ENCODE data around the gene CKS2.
"Not testable (repeated sequence)": the region's sequence is repeated elsewhere in the genome, so short reads cannot be mapped to it uniquely, and the experiment has no call there.

CKS2 gene

DNA sequence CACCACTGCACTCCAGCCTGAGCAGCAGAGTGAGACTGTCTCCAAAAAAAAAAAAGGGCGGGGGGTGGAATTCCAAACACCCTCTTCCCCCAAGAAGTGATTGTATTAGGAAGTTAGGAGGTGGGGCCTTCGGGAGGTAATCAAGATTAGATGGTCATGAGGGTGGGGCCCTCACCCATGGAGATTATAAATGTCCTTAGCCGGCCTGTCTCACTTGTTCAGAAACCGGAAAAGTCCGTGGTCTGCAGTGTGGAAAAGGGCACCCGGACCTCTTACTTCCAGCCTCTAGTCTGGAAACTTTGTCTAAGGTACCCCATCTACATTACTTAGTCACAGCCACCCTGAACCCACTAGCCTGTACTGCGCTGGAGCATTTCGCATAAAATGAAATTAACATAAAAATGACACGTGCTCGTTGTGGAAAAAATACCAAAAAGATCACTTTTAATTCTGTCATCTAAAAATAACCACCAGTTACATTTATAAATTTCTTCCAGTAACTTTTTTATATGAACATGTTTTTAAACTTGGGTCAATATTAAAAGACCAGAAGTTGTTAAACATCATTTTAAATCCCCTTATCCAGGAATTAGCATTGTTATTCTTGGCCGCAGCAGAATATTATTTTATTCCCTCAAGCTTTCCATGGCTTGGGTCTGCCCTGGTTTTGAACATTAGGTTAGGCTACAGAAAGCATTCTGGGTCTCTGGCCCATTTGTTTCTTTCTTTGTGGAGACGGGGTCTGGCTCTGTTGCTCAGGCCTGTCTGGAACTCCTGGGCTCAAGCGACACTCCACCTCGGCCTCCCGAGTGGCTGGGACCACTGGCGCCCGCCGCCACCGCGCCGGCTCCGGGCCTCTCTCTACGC lies 1.2 kb upstream of the CKS2 start:
- no peak for DNase-seq (ENCODE audit: insufficient read length, low spot score)

DNA sequence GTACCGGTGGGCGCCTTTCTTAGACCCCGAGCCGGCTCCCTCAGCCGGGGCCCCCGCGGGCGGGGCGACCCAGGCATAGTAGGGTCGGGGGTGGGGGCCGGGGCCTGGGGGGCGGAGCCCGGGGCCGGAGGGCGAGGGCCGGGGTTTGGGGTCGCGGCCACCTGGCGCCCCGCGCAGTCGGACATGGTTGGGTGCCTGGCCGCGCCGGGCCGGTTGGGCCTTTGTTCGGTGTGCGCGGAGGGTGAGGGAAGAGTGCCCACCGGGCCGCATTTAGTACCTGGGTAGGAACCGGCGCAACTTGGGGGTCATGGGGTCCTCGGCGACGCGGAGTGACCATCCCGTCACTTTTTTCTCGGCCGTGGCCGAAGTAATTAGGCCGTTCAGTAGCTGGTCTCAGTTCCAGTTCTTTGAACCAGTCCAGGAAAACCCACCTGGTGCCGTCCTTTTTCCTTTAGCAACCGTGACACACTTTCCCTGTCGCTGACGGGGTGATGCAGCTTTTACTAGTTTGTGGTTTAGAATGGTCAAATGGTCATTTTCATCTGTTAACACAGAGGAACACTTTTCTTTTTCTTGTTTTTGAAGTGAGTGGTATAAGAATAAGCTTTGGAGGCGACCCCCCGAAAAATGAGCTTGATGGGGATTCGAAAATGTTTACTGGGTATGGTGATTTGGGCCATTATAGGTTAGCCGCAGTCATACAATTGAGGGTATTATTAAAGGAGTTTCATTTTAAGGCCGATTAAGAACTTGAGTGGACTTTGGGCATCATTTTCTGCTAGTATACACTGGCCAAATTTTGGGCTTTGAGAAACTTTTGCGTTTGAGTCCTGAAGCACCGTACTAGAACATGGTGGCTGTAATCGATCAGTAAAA lies 589 bp downstream of the CKS2 start:
- no peak for DNase-seq (ENCODE audit: insufficient read length, low spot score)
- no peak for FAIRE-seq

More for the DNA sequence above, 1.2 kb upstream of the CKS2 start:
- FAIRE-seq: peak; percentile 75

DNA sequence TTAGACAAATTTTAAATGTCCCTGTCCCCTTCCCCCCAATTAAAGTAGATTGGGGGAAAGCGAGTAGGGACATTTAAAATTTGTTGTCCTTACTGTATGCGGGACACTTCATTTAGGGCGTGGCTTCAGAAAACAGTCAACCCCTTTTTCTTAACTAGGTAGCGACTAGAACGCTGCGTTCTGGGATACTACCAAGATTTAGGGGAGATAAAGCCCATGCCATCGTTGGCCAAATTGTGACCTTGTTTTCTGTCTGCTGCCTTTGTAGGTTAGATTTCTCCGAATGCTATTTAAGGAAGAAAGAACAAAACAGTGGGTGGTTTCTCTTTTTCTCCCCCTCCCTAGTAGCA lies 1.2 kb downstream of the CKS2 start:
- FAIRE-seq (no peak), DNase-seq (ENCODE audit: insufficient read length, low spot score) (no peak)

DNA sequence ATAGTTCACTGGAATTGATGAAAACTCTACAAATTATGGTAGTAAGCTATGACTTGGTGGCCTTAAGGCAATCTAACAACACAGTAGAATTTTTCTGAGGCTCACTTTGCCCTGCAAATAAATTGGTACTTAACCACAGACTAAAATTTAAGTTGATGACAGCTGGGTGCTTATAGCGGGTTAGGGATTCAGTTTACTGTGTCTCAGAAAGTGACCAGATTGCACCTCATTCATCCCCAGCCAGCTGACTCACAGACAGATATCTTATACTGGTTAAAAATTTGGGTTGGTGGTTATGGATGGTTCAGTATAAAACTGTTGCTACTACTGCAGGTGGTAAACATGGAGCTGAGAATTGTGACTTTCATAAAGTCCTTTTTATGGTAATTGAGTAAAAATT lies 2.8 kb downstream of the CKS2 start:
- FAIRE-seq: no peak
- DNase-seq (ENCODE audit: insufficient read length, low spot score): no peak

DNA sequence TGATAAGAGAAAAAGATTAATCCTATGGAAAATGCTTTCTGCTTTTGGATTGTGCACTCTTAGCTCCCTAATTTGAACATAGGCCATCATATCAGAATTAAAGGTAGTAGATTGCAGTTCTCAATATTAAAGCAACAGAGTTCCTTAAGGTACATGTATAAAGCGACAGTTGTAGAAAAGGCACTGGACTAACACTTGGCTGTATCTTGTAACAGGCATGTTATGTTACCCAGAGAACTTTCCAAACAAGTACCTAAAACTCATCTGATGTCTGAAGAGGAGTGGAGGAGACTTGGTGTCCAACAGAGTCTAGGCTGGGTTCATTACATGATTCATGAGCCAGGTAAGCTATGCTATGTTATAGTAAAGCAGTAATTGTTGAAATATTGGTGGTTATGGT lies 4.0 kb downstream of the CKS2 start:
- no peak for FAIRE-seq
- no peak for DNase-seq (ENCODE audit: insufficient read length, low spot score)

DNA sequence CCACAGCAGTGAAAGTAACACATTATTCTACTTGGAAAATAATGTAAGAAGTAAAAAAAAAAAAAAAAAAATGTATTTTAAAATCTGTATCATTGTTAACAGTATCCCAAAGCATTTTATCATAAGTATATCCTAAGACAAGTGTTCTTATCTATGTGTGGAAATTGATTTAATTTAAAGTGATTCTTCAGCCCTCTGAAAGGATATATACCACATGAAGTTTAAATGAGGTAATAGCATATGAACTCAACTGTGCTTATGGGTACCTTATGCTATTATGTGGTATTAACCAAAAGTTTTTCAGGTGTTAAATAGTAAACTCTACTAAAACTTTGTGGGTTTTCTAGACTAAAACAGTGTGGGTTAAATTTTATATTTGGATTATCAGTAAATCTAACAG lies 4.5 kb downstream of the CKS2 start:
- no peak for DNase-seq (ENCODE audit: insufficient read length, low spot score)
- FAIRE-seq: no peak

DNA sequence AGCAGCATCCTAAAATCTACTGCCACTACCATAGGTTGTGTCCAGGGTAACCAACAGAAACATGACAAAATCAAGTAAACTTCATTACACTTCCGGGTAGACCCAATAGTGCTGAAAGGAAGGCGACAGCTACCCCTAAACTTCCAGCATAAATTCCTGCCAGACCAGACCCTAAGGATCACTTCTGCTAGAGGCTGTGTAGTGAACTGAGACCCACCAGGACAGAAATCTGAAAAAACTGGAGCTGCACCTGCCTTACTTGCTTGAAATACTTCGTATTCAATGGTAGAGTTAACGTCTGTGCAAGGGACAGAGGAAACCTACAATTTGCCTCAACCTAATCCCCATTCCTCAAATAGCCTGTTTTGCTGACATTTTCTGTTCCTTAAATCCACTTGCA lies 6.3 kb downstream of the CKS2 start:
- FAIRE-seq: peak; percentile 56
- no peak for DNase-seq (ENCODE audit: insufficient read length, low spot score)

DNA sequence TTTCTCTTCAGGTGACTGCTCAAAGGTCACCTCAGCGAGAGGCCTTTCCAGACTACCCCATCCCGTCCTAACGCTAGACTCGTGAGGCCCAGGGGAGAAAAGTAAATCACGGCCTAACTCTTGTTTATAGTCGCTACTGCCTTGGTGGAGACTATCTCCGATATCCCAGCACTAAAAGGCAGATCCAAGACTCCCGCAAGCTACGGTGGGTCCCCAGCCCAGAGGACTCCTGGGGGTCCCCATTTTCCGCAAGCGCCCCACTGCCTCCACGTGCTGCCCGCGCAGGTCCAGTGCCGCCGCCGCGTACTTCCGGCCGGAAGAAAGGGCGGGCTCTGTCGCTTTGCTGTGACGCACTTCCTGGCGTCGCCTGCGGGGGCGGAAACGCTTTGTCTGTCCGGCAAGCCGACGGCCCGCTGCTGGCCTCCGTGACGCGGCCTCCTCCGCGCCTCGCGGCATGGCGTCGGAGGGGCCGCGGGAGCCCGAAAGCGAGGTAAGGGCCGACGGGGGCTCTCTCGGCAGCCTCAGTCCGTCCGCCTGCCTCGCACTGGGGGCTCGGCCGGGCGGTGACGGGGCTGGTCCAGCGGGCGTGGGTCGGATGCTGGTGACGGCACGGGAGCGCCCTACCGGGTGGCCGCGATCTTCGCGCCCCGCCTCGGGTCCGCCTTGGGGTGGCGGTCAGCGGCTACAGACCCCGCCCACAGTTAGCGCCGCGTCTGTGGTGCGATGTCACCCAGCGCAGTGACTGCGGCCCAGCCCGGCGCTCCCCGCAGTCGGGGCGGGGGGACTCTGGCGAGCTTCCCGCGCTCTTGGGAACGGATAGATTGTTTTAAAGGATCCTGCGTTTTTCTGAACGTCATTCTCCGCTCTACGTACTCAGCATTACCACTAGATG lies 7.4 kb downstream of the CKS2 start, which contains the start of gene SECISBP2:
TSS of gene SECISBP2 (plus strand) at position 378 of the 892 bp plus-strand sequence. CDS start at position 455, 77 bp downstream.
- FAIRE-seq (peak; percentile 90), DNase-seq (ENCODE audit: insufficient read length, low spot score) (peak; percentile 56)

DNA sequence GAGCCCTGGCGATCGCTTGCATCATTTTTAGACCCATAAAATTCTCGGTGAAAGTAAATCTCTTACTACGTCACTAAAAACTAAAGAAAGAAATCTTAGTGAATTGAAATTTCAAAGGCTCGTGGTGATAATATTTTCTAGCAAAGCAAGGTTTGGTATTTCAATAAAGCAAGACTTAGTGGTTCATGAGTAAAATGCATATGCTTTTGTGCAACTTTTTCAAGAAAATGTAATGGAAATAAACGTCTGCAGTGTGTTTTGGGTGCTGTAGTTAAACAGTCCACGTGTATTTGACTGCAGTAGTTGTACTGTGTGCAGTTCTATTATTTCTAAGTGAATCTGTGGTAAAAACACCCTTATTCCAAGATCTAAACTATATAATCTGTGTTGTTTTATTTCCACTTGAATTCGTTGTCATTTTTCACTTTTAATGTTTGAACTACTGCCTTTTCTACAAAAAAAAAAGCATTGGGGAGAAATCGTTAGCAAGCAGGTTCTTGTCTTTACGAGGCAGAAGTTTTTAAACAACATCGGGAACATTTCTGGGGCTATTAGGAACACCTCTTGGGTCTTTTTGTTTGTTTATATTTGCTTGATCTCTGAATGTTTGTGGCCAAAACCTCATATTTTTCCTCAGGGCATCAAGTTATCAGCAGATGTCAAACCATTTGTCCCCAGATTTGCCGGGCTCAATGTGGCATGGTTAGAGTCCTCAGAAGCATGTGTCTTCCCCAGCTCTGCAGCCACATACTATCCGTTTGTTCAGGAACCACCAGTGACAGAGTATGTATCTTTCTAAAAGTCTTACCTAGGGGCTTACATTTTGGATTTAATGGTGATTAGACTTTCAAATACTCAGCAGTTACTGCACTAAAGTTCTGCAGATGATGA lies 8.3 kb downstream of the CKS2 start:
- FAIRE-seq (peak; percentile 26), DNase-seq (ENCODE audit: insufficient read length, low spot score) (no peak)

DNA sequence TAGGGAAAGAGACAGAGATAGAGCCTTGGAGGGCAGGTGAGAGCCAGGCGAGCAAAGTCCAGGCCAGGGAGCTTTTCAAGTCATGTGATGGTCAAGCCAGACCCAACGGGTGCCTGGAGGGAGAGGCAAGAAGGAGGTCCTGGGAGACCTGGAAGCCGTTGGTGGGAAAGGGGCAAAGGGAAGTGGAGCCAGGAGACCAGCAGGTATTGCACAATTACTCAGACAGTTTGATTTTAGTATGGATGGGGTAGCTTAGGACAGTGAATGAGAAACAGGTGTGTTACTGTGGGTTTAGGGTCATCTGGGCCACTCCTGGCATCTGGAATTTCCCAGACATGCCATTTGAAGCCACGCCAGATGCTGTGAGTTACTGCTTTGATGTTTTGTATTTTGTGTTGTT lies 12.4 kb downstream of the CKS2 start:
- FAIRE-seq: no peak
- no peak for DNase-seq (ENCODE audit: insufficient read length, low spot score)

DNA sequence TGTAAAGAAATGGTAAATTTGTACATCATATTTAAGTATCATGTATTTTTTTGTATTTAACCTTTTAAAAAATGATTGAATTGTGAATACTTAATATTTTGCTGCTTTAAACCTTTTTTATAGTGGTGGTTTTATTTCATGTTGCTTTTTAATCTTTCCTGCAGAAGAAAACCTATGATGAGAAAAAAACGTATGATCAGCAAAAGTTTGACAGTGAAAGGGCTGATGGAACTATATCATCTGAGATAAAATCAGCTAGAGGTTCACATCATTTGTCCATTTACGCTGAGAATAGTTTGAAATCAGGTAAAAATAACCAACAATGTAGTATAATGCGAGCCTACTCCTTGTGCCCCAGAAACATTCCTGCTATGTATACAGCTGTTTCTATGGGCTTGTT lies 14.7 kb downstream of the CKS2 start:
- no peak for FAIRE-seq
- DNase-seq (ENCODE audit: insufficient read length, low spot score): no peak

DNA sequence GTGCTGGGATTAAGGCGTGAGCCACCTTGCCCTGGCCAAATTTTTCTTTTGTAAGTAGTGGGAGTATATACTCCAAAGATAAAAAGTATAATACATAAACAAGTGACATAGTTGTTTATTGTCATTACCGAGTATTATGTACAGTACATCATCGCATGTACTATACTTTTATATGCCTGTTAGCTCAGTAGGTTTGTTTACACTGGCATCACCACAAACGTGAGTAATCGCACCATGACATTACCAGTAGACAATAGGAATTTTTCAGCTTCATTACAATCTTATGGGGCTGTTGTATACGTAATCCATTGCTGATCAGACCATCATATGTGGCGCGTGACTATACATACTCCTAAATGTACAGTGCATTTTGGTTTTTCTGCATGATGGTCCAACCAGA lies 17.1 kb downstream of the CKS2 start:
- DNase-seq (ENCODE audit: insufficient read length, low spot score) (no peak), FAIRE-seq (no peak)

DNA sequence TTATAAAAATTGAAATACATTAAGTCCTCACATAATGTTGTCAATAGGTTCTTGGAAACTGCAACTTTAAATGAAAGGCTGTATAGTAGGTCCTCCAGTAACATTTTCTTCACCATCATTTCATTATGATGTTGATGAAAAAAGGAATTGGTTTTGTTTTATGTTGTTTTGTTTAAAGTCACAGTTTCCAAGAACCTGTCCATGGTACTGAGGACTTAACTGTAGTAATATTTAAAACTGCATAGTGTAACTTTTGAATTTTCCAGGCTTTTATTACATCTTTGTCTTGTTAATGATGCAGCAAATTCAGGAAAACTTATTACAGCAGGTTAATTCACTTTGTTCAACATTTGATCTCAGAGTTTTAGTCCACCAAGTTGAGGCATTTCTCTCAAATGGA lies 18.9 kb downstream of the CKS2 start:
- FAIRE-seq (no peak), DNase-seq (ENCODE audit: insufficient read length, low spot score) (no peak)

DNA sequence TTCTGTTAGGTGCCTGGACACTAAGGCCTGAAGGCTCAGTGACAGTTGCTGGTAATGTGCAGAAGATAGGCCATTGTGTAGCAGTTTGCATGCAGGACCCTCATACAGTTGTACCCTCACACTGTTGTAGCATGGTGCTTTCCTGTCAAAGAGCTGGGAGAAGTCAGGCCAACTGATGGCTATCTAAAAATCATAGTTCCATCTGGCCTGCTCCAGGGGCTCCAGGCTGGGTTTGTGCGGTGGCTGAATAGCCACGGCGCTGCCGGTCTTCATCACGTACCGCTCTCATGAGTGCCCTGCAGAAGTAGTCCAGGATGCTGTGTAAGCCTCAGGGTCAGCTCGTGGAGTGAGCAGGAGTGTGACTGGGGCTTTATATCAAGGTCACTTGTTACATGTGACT lies 19.5 kb downstream of the CKS2 start:
- FAIRE-seq (no peak), DNase-seq (ENCODE audit: insufficient read length, low spot score) (no peak)

DNA sequence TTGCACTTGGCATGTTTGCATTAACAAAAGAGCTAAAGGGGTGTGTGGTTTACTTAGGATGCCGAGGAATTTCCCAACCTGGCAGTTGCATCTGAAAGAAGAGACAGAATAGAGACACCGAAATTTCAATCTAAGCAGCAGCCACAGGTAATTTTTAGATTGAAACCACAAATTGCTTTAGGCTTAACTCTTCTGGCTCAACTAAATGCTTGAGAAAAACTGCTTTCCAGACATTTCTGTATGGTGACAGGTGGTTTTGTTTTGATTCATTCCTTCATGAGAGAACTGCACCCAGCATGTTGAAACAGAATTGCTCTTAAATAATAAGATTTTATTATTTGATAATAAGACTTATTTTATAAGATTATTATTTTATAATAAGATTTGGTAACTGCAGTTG lies 28.8 kb downstream of the CKS2 start:
- FAIRE-seq (peak; percentile 91), DNase-seq (ENCODE audit: insufficient read length, low spot score) (no peak)

DNA sequence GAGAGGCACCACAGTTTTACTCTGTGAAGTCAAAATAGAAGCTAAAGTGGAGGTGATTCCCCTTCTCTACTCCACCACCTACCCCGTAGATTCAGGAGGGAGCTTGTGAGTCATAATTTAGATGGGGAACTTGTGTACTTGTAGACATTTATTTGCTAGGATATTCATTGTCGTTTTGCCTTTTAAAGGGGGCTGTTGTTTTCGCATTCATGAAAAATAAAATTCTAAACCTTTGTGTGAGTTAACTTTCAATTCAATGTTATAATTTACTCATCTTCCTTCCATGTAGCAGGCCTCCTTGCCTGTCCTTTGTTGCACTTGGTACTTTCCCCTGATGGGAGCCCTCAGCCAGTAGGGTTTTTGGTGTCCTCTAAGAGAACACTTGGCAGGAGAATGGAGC lies 29.3 kb downstream of the CKS2 start:
- DNase-seq (ENCODE audit: insufficient read length, low spot score): no peak
- FAIRE-seq: no peak

DNA sequence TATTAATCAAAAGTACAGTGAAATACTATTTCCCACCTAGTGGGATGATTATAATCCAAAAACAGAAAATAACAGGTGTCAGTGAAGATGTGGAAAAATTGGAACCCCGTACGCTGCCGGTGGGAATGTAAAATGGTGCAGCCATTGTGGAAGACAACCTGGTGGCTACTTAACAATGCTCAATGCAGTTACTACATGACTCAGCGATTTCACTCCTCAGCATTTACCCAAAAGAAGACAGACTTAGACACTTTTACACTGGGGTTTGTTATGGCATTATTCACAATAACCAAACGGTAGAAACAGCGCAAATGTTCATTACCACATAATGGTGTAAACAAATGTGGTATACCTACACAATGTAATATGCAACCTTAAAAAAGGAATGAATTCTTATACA lies 31.2 kb downstream of the CKS2 start:
- DNase-seq (ENCODE audit: insufficient read length, low spot score): no peak

DNA sequence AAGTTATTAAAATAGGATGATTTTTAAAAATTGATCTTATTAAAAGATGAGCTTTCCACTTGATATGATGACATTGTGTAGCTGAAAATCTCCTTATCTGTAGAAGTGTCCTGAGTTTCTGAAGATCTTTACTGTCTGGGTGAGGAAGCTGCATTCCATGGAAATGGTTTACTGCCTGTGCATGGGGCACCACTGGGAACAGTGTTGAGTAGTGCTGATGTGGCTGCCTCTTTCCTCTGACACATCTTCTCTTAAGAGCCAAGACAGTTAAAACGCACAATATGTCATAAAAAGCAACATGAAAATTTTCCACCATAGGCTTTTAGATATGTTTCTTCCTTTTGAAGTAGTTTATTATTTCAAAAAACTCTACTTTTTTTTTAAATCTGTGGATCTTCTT lies 32.0 kb downstream of the CKS2 start:
- FAIRE-seq (no peak), DNase-seq (ENCODE audit: insufficient read length, low spot score) (no peak)

More for the DNA sequence above, 31.2 kb downstream of the CKS2 start:
- no peak for FAIRE-seq

DNA sequence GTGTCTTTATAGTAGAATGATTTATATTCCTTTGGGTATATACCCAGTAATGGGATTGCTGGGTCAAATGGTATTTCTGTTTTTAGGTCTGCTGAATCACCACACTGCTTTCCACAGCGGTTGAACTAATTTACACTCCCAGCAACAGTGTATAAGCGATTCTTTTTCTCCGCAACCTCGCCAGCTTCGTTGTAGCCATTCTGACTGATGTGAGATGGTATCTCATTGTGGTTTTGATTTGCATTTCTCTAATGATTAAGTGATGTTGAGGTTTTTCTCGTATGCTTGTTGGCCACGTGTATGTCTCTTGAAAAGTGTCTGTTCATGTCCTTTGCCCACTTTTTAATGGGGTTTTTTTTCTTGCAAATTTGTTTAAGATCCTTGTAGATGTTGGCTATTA lies 32.8 kb downstream of the CKS2 start:
- not testable (repeated sequence) for FAIRE-seq

DNA sequence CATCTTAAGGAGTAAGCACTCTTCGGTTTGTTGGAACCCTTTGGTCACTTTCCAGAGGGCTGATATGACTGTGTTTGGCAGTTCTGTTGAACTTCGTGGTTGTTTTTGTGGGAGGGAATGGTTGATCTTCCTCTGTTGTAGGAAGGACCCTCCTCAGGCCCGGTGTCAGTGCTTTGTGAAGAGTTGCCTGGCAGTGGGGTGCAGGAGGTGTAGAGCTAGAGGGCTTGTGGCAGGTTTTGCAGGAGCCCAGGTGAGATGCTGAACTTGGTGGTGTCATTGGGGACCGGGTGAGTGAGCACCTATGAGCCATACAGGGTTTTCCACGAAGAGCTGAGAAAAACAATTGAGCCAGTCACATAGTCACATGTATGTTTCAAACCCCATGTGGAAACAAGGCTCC lies 34.5 kb downstream of the CKS2 start:
- no peak for FAIRE-seq
- no peak for DNase-seq (ENCODE audit: insufficient read length, low spot score)

More for the DNA sequence above, 32.8 kb downstream of the CKS2 start:
- DNase-seq (ENCODE audit: insufficient read length, low spot score): not testable (repeated sequence)
